NCI-H2029 treated with DMSO at 0.1 percent for 48 hours (cell line): ENCODE data around the gene RHBG.
"Not testable (repeated sequence)": the region's sequence is repeated elsewhere in the genome, so short reads cannot be mapped to it uniquely, and the experiment has no call there.

ENCODE experiments used
- DNase-seq: peaks from one replicate; lab custom pipeline; 2025; lab: John Stamatoyannopoulos, UW

Gene RHBG

GRCh38 chr1:156368889-156369684 is at the start of gene RHBG:
RHBG (plus strand) TSS chr1:156369211; CDS start chr1:156369250, 39 bp downstream.
- DNase-seq, result peak; percentile 27

GRCh38 chr1:156319664-156320063 is 49.3 kb upstream of the RHBG start:
- no peak for DNase-seq

GRCh38 chr1:156320560-156320959 is 48.5 kb upstream of the RHBG start:
- DNase-seq, result no peak

GRCh38 chr1:156323179-156323578 is 45.8 kb upstream of the RHBG start:
- DNase-seq, result not testable (repeated sequence)

- DNase-seq, result no peak
Measured at GRCh38 chr1:156336242-156336641, 32.8 kb upstream of the RHBG start.

- no peak for DNase-seq
Measured at GRCh38 chr1:156337052-156337887, 31.7 kb upstream of the RHBG start.

- no peak for DNase-seq
Measured at GRCh38 chr1:156337888-156338179, 31.2 kb upstream of the RHBG start.

GRCh38 chr1:156338180-156338976 is 30.6 kb upstream of the RHBG start, which contains the start of the genes CCT3 and TSACC:
CCT3 (minus strand) TSS chr1:156338292; CDS start chr1:156338184, 108 bp downstream.
TSACC (plus strand) TSS chr1:156338526; CDS start chr1:156339758, 1,232 bp downstream.
- DNase-seq, result peak; percentile 98

- no peak for DNase-seq
Measured at GRCh38 chr1:156342166-156342955, 26.6 kb upstream of the RHBG start.

GRCh38 chr1:156344409-156344808 is 24.6 kb upstream of the RHBG start:
- DNase-seq, result no peak

GRCh38 chr1:156346035-156346434 is 23.0 kb upstream of the RHBG start:
- DNase-seq, result not testable (repeated sequence)

GRCh38 chr1:156346636-156347035 is 22.4 kb upstream of the RHBG start:
- DNase-seq, result no peak

GRCh38 chr1:156347331-156347730 is 21.7 kb upstream of the RHBG start:
- no peak for DNase-seq

- not testable (repeated sequence) for DNase-seq
Measured at GRCh38 chr1:156352481-156352880, 16.5 kb upstream of the RHBG start.

- no peak for DNase-seq
Measured at GRCh38 chr1:156356262-156356874, 12.6 kb upstream of the RHBG start.

- DNase-seq, result peak; percentile 59
Measured at GRCh38 chr1:156356875-156357534, 12.0 kb upstream of the RHBG start.

GRCh38 chr1:156357977-156358376 is 11.0 kb upstream of the RHBG start:
- DNase-seq, result no peak

GRCh38 chr1:156358641-156359040 is 10.4 kb upstream of the RHBG start:
- no peak for DNase-seq

GRCh38 chr1:156359249-156359648 is 9.8 kb upstream of the RHBG start:
- DNase-seq, result no peak

GRCh38 chr1:156359973-156360372 is 9.0 kb upstream of the RHBG start:
- no peak for DNase-seq
